ENCODE results near the gene ANKRD44.

Gene ANKRD44

DNA sequence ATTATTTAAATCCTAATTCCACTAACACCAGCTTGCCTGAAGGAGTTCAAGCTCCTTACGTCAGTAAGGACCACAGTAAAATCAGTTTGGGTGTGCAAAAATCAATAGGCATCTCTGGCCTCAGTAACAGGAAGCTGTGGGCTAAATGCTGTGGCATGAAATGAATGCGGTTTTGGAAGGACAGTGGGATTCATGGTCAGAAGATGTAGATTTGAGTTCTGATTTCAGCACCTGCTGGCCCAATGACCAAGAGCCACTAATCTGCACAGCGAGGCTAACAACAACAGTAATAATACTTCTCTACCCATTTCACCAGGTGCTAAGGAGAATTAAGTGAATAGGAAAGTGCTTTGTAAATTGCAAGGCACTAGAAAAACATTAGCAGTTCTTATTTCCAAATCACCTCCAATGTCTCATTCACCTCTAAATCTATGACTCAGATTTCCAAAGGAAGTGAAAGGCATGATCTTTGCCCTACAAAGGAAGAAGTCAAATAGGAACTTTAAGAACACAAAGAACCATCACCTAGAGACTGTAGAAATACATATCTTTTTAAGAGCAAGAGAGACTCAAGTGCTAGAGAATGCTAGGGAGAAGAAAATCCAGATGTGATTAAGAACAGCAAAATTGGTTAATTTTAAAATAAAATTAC, 172.6 kb downstream of the ANKRD44 start:
- DNase-seq = no peak

DNA sequence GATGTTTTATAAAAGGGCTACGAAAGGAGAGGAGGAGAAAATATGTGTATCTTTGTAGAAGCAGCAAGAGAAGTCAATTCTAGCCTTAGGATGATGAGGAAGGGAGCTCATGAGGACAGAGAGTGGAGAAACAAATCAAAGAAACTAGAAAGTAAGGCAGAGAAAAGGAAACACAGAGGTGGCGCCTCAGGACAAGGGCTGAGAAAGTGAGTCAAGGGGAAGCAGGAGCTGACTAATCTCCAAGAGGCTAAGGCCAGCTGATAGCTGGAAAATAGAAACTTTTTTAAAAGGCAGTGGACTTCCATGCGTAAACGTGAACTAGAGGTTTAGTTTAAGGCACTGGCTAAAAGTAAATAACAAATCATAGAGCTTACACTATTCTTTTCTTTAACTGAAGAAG, 173.3 kb downstream of the ANKRD44 start:
- DNase-seq = no peak

DNA sequence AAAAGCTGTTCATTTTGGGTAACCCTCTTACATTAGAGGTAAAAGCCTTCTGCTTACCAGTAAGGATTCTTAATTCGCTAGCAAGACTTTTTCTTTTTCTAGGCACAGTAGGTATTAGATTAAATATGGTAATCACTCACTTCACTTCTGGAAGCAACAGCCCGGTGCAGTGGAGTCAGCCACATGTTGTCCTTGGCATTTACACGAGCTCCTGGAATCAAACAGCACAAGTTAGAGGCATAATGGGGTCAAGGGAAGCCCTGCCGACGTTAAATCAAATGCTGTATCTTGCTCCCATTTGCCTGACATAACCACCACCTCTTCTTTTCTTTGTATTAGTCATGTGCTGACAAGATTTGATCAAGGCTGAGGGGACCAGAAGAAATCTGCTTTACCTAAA, 174.1 kb downstream of the ANKRD44 start:
- DNase-seq = no peak

DNA sequence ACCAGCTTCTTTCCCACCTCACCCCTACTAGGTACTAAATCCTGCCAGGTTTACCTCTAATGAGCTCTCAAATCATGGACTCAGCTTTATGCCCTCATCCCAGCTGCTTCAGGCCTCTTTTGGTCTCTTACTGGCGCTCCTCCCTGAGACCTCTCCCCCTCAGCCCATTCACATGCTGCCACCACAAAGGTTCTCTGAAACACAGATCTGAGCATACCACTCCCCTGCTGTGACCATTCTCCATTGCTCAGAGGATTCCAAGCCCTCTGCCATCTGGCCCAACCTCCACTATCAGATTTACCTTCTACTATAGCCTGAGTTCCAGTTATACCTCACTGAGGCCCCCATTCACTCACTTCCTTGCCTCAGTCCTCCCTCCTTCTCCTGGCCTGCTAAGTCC, 174.8 kb downstream of the ANKRD44 start:
- DNase-seq = no peak

DNA sequence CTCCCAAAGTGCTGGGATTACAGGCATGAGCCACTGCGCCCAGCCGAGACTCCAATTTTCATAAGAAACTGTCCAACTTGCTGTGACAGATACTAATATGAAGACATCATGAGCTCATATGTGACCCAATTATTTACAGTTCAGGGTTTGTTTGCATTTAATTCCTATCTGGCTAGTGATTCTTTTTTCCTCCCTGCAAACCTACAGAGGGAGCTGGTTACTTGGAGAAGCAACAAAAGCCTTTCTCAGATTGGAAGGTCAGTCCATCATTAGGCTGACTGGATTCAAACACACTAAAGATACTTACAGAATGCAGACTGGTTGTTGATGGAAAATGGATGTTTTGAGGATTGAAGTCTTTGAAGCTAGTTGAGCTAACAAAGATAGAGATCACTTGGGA, 176.4 kb downstream of the ANKRD44 start:
- no peak for DNase-seq

DNA sequence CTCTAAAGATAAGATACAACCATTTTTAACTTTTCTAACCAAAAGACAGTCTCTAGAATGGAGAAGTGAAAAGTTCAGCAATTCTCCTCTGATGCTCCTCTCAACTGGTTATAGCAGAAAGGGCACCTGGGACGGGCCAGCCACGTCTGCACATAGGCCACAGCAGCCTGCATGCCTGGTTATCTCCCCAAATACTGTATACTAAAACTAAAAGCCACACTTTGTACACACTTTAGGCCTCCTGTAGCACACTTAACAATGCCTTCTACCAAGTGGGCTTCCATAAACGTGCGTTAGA, 179.1 kb downstream of the ANKRD44 start:
- DNase-seq = no peak

DNA sequence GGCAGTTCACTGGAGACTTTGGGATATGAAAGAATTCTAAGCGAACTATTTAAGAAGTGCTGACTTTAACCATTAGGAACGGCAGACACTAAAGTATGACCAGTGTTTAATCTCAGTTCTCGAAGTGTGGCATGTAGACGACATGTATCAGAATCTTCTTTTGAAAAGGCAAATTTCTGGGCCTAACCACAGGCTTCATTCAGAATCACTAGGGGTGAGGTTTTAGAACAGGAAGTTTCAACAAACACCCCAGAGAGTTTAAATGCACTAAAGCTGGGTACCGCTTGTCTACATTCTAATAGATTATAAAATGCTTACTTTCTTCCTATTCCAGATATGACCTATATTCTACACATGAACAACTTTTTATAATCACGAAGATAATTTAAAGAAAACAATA, 180.3 kb downstream of the ANKRD44 start:
- DNase-seq = no peak

DNA sequence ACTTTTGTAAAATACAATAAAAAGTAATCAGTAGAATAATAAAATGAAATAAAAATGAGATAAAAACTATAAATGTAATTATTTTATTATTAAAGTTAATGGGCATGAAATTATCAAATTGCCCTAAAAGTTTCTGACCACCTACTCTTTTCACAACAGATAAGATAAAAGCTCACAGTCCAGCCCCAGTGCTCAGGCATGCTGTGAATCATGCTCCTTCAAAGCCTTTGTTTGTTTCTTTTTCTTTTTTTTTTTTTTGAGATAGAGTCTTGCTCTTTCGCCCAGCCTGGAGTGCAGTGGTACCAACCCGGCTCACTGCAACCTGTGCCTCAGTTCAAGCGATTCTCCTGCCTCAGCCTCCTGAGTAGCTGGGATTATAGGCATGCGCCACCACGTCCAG, 181.7 kb downstream of the ANKRD44 start:
- no peak for DNase-seq

DNA sequence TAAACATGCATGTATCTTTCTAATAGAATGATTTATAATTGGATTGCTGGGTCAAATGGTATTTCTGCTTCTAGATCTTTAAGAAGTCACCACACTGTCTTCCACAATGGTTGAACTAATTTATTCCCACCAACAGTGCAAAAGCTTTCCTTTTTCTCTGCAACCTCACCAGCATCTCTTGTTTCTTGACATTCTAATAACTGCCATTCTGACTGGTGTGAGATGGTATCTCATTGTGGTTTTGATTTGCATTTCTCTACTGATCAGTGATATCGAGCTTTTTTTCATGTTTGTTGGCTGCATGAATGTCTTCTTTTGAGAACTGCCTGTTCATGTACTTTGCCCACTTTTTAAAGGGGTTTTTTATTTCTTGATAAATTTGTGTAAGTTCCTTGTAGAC, 182.5 kb downstream of the ANKRD44 start:
- no peak for DNase-seq

DNA sequence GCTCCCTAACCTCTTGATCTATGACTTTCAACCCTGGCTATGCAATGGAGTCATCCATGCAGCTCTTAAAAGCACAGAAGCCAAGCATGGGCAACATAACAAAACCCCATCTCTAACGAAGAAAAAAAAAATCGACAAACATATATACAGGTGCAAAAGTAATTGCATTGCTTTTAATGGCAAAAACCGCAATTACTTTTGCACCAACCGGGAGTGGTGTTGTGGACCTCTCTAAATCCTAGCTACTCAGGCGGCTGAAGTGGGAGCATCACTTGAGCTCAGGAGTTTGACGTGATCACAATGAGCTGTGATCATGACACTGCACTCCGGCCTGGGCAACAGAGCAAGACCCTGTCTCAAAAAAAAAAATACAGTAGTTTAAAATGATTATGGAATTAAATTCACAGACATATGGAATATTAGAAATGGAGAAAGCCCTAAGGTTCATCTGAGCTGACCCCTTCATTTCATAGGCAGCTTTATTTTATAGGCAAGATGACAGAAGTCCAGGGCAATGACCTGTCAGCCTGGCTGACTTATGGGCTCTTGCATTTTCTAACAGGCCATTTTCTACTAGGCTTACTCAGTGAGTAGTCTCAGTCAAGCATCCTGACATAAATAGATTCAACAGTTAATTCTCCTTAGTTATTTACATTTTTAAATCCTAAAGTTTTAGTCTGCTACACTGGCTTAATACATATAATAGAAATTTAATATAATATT, 183.8 kb downstream of the ANKRD44 start:
- DNase-seq = no peak

DNA sequence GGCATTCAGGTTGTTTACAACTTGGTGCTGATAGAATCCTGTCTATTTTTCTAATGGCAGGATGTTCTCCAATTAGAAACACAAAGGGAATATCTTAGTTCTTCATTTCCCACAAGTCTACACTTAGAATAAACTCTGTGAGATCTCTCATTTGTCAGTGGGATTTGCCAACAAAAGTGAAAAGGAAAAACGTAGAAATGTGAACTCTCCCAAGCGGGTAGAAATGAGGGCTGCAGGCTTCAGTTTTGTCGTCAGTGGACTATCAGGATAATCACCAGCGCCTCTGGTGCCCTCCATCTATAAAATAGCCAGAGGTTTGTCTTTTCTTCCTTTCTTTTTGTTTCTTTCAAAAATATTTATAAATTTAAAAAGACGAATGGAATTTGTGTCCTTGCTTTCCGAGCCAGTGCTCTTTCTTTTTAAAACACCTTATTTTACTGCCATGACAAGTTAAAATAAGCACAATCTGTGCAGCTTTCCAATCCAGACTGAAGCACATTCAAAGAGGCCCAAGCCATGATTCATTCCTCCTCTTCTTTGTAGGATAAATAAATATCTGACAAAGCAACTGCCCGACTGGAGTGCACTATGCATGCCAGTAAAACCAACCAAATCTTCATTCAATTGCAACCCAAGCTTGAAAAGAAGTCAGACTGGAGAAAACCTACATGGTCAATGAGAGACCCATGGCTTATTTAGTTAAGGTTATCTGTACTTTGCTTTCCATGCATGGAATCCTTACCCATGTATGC, 185.8 kb downstream of the ANKRD44 start:
- DNase-seq = no peak

DNA sequence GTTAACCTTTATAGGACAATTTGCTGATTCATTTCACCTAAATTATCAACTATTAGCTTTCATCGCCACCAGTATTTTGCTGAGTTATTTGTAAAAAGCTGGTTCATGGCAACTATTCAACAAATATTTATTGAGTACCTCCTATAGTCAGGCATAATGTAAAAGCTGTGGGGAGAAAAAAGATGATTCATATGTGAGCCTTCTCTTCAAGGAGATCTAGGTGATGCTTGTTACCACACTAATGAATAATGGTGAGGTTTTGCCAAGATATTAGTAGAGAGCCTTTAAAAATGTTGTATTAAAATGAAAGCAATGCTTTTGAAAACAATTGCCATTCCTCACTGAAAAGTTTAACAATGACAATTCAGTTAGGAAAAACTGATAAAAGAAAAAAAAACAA, 187.8 kb downstream of the ANKRD44 start:
- DNase-seq = no peak

DNA sequence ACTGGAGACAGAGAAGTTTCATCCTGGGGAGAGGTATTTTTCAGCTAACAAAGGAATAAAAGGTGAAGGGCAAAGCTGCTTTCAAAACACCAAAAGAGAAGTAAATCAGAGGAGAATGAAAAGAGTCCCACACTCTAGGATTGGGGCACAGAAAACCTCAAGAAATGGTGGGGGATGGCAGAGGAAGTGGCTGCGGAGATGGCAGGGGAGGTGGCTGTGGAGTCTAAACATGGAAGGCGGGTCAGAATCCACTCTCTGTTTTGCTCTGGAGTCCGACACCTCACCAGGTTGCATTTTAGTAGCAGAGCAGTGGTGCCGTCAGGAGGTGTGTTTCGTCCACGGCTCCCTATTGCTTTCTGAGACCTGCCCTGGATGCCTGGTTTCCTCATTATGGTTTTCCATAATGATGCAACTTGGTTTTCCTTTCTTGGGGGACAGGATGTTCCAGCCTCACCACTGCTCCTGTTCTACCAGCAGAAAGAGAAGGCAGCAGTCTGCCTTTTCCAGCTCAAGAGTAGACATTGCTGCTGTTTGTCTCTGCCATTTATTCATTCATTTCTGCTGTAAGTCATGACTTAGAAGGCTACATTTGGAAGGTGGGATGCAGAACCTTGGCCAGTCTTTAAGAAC, 188.7 kb downstream of the ANKRD44 start:
- DNase-seq = no peak

DNA sequence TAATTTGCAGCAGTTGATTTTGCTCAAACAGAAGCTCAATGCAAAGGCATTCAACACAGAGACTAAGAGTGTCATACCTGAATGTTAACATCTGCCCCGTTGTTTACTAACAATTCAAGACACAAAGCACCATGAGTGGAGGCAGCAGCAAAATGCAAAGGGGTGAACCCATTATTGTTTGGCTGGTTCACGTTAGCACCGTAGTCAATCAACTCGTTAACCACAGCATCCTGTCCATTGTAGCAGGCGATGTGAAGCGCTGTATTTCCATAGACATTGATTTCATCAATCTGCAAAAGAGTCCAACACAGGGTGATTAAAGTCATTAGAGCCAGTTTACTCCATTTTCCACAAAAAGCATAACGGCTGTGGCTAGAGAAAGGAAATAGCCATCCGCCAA, 189.3 kb downstream of the ANKRD44 start:
- no peak for DNase-seq

DNA sequence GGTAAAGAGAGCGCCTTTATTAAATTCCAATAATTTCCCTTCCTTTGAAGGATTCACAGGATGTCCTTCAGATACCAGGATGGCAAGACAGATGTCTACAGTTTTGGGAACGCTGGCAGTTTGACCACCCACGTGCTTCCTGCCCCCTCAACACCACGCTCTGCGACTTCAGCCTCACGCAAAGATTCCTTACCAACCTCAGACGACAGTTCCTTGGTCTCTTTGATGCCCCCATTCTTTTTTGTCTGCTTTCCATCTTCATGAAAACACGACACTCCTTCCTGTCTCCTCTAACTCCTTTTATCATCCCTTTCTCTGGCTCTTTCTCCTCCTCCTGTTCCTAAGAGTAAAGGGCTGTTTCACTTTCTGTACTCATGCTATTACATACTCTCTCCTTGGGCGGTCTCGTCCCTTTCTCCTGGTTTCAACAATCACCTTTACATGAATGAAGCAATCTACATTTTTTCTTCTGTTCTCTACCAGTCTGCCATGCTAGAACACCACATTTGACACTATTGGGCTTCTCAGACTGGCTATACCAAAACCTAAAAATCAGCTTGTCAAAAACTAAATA, 194.2 kb downstream of the ANKRD44 start:
- DNase-seq = no peak

DNA sequence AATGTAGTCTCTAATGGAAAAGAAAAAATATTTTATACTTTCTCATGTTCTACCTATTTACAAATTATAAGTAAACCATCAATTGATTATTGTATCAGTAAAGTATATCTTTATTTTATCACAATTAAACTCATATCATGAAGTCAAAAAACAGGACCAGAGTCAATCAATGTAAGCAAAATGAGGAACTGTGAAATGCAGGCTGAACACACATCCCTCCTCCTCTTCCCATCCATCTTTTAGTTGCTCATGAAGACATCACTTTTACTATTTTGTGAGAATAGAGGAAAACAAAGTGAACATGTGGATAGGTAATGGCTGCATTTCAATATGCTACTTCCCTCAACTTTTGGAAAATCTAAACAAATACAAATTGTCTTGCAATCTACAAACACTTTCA, 195.3 kb downstream of the ANKRD44 start:
- no peak for DNase-seq

DNA sequence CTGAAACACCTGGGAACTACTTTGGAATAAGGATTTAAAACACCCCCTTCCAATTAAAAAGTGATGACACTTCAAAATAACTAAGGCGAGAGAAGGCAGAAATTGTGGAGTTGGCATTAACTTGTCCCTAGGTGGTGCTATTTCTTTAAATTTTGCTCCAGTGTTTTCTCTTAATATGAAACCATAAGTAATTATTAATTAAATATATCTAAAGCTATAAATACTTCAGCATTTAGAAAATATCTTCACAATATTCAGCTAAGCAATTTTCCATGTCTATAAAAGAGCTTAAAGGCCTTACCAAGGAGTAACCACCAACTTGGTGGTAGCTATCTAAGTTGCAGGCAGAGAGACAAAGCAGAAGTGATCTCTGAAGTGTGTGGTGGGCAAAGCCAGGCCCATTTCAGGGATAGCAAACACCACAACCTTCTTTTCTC, 197.3 kb downstream of the ANKRD44 start:
- no peak for DNase-seq

DNA sequence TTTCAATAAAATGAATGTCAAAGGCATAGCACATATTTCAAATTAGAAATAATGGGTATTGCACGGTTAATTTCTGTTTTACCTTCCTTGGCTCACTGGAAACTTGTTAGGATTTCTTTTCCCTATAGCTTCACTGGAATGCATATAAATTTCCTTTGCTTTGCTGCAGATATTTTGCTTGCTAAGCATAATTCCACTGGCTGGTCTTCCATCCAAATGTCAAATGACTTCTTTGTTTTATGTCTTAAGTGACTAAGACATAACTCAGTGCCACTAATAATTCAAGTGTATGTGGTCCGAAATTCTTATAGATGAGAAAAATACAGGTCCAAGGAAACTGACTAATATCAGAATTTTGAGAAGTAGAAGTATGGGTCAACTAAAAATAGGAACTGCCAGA, 201.3 kb downstream of the ANKRD44 start:
- no peak for DNase-seq

DNA sequence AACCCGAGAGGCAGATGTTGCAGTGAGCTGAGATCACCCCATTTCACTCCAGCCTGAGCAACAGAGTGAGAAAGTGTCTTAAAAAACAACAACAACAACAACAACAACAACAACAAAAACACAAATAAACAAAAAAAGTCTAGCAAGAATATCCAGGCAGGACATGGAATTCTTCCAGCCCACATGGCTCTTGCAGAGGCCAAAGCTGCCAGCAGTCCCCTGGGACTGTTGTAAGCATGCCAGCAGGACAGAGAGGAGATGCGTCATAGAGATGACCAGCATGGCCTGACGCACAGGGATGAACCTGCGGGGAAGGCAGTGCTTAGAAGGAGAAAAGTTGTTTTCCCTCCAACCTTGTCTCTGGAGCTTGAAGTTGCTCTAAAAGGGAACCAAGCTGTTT, 201.8 kb downstream of the ANKRD44 start:
- no peak for DNase-seq

DNA sequence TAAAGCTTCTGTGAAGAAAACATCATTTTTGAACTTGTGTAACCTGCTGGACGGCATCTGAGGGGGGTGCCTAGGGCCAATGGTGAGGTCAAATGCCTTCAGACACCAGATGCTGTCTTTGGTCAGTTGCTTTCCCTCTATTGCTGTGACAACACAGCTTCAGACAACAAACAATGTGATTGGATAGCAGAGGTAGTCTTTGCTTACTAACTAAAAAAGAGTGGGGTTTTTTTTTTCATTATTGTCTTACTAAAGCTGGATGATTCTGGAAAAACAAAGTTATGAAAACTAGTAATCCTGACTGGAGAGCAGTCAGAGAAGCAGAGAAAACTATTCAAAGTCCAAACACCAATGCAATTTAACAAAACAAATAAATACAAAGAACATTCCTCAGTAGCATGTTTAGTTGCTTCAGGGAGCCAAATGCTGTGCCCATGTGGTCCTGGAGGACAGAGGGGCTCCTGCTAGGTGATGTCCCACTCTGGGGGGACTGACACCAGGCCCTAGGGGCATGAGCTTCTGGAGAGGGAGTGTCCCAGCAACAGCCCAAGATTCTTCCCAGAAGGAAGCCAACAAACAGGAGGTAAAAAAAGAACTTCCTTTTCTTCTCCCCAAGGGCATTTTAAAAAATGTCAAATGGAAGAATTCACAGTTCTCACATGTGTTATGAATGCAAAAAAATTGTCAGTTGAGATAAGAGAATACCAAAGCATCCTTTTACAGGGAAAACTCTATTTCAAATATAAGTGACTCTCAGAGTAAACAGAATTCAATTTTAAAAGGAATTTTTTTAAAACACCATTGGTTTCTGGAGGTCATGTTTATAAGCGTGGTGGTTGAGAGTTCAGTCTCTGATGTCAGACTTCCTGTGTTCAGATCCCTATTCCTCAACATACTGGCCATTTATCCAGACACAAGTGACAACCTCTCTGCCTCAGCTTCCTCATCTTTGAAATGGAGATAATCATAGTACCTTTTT, 203.0 kb downstream of the ANKRD44 start:
- DNase-seq = no peak

DNA sequence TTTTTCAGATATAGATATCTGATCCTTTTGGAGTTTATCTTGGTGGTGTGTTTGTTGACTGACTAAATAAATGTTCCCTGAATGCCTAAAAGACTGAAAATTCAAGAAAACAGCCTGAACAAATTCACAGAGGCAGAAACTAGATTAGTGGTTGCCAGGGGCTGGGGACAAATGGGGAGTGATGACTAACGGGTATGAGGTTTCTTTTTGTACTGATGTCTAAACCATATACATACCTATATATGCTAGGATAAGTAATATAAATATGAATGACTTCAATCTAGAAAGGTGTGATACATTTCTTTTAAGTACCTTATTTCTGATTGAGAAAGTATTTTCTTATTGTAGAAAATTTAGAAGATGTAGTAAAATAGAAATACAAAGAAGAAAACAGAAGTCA, 207.2 kb downstream of the ANKRD44 start:
- DNase-seq = no peak

DNA sequence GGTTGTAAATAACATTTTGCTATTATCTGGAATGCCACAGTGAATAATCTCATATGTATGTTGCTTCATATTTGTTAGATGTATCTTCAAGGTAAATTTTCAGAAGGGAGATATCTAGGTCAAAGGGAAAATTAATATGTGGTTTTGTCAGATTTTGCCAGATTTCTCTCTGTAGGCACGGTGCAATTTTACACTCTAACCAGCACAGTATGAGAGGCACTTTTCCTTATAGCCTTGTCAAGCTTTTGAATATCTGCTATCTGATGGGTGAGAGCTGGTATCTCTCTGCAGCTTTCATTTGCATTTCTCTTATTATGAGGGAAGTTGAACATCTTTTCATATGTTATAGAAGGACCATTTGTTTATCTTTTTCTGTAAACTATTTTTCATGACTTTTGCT, 208.3 kb downstream of the ANKRD44 start:
- no peak for DNase-seq
